ENCODE results near the gene GTF2IRD1.

GTF2IRD1 gene

GRCh38 chr7:74570533-74571156 is 116.9 kb downstream of the GTF2IRD1 start:
- DNase-seq = no peak

- DNase-seq = no peak
Measured at GRCh38 chr7:74572301-74572979, 118.7 kb downstream of the GTF2IRD1 start.

- DNase-seq = no peak
Measured at GRCh38 chr7:74573512-74573911, 119.8 kb downstream of the GTF2IRD1 start.

- peak; percentile 48 for DNase-seq
Measured at GRCh38 chr7:74575083-74575784, 121.5 kb downstream of the GTF2IRD1 start.

GRCh38 chr7:74575811-74576210 is 122.1 kb downstream of the GTF2IRD1 start:
- DNase-seq = no peak

GRCh38 chr7:74579800-74580685 is 126.3 kb downstream of the GTF2IRD1 start:
- peak; percentile 15 for DNase-seq

GRCh38 chr7:74581916-74582440 is 128.3 kb downstream of the GTF2IRD1 start:
- DNase-seq = no peak

- no peak for DNase-seq
Measured at GRCh38 chr7:74582447-74583039, 128.8 kb downstream of the GTF2IRD1 start.

- no peak for DNase-seq
Measured at GRCh38 chr7:74583630-74584029, 129.9 kb downstream of the GTF2IRD1 start.

- DNase-seq = no peak
Measured at GRCh38 chr7:74584160-74584954, 130.7 kb downstream of the GTF2IRD1 start.

GRCh38 chr7:74585844-74586243 is 132.1 kb downstream of the GTF2IRD1 start:
- no peak for DNase-seq

- DNase-seq = peak; percentile 9
Measured at GRCh38 chr7:74586258-74587175, 132.8 kb downstream of the GTF2IRD1 start.

GRCh38 chr7:74587435-74588126 is 133.9 kb downstream of the GTF2IRD1 start:
- peak; percentile 93 for DNase-seq

GRCh38 chr7:74590813-74591212 is 137.1 kb downstream of the GTF2IRD1 start:
- DNase-seq = no peak

- DNase-seq = peak; percentile 34
Measured at GRCh38 chr7:74598558-74598957, 144.9 kb downstream of the GTF2IRD1 start.

GRCh38 chr7:74599244-74599643 is 145.5 kb downstream of the GTF2IRD1 start:
- no peak for DNase-seq

- DNase-seq = no peak
Measured at GRCh38 chr7:74604326-74605020, 150.8 kb downstream of the GTF2IRD1 start.

GRCh38 chr7:74606101-74606908 is 152.6 kb downstream of the GTF2IRD1 start:
- DNase-seq = peak; percentile 7
